ENCODE results near the gene TEDC1. TPM values are rescaled to one million over a fixed set of nuclear protein-coding genes. Genes with fewer than 3 reads are reported as not detected.

Gene TEDC1
- total RNA-seq, 2 experiments from 2014 or later = 43.3 to 47.6 TPM

- ATAC-seq (ENCODE audit: low read depth) (no peak), DNase-seq (no peak)
- H3K36me3 Mint-ChIP-seq = peaks cover 4% of the 10 kb centered on the region
- H3K4me1 Mint-ChIP-seq = no peaks in the 10 kb centered on the region
- H3K9me3 Mint-ChIP-seq = no peaks in the 10 kb centered on the region
- POLR2A ChIA-PET = no interaction called here
- H3K27me3 Mint-ChIP-seq = no peaks in the 10 kb centered on the region
- no peak overlapping the region for H3K4me3 Mint-ChIP-seq
- no peak overlapping the region for H3K27ac Mint-ChIP-seq
Measured at GRCh38 chr14:105450864-105451720, 40.0 kb upstream of the TEDC1 start.

DNA sequence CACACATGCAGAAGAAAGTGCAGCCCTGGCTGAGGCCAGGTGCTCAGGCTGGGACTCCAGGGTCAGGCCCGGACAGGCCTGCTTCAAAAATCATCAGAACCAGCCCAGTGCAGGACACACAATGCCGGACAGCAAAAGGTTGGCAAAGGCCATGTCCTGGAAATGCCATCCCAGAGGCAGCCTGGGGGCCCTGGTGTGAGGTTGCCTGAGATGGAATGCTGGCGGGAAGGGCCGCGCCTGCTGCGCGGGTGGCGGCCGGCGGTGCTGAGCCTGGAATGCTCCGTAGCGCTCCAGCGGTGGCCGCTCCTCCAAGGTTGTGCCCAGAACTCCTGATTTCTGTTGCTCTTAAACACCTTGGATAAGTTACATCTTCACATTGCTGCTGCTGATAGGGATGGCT lies 38.1 kb upstream of the TEDC1 start:
- peaks cover 4% of the 10 kb centered on the region for H3K36me3 Mint-ChIP-seq
- ATAC-seq (ENCODE audit: low read depth) = no peak
- H3K9me3 Mint-ChIP-seq = no peaks in the 10 kb centered on the region
- H3K27me3 Mint-ChIP-seq = no peaks in the 10 kb centered on the region
- no peaks in the 10 kb centered on the region for H3K4me1 Mint-ChIP-seq
- no peak overlapping the region for H3K4me3 Mint-ChIP-seq
- no peak overlapping the region for H3K27ac Mint-ChIP-seq
- no peak for DNase-seq
- POLR2A ChIA-PET = interaction anchor here (1.7 kb wide), 1 partner anchor 37 kb away, joined by 4 read pairs; no protein-coding TSS in a partner anchor

- no peaks in the 10 kb centered on the region for H3K4me1 Mint-ChIP-seq
- H3K27ac Mint-ChIP-seq = no peak overlapping the region
- DNase-seq (no peak), ATAC-seq (ENCODE audit: low read depth) (no peak)
- no peaks in the 10 kb centered on the region for H3K27me3 Mint-ChIP-seq
- H3K4me3 Mint-ChIP-seq = no peak overlapping the region
- no peaks in the 10 kb centered on the region for H3K9me3 Mint-ChIP-seq
- POLR2A ChIA-PET = interaction anchor here (1.7 kb wide), 1 partner anchor 36 kb away, joined by 4 read pairs; no protein-coding TSS in a partner anchor
- peaks cover 4% of the 10 kb centered on the region for H3K36me3 Mint-ChIP-seq
Measured at GRCh38 chr14:105453847-105454246, 37.2 kb upstream of the TEDC1 start.

- Mint-ChIP-seq H3K36me3 (peaks cover 4% of the 10 kb centered on the region), H3K27ac (no peak overlapping the region), H3K4me3 (no peak overlapping the region), H3K9me3 (no peaks in the 10 kb centered on the region), H3K27me3 (no peaks in the 10 kb centered on the region), H3K4me1 (no peaks in the 10 kb centered on the region)
- ATAC-seq (ENCODE audit: low read depth) = no peak
- DNase-seq = no peak
- POLR2A ChIA-PET = no interaction called here
Measured at GRCh38 chr14:105455086-105455640, 35.9 kb upstream of the TEDC1 start.

DNA sequence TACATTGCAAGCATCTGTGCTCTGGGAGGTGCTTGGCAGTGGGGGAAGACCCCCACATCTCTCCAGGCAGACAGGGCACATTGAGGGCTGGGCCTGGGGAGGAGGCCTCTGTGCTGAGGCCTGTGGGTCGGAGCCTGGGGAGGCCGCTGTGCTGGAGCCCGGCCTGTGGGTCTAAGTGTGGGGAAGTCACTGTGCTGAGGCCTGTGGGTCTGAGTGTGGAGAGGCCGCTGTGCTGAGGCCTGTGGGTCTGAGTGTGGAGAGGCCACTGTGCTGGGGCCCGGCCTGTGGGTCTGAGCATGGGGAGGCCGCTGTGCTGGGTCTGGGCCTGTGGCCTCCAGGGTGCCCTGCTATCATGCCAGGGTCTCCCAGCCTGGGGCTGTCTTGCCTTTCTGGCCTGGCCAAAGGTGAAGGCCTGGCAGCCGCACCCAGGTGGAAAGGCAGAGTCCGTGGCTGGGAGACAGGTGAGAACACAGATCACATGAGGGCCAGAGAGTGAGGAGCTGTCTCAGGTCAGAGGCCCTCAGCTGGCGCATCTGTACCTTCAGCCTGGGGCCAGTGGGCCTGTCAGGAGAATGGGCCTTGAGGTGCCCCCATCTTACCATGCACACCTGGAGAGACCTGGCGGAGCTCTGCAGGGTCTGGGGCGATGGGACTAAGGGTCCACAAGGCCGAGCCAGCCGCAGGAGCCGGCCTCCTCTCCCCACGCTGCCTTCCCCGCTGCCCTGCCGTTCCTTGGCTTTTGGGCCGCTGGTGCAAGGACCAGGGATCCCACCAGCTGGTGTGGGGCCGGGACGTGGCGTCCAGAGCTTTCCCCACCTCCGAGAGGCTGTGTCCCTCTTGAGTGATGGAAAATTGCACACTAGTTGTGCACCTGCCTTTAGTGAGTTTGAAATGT lies 35.0 kb upstream of the TEDC1 start:
- POLR2A ChIA-PET = no interaction called here
- H3K27me3 Mint-ChIP-seq = no peaks in the 10 kb centered on the region
- no peaks in the 10 kb centered on the region for H3K4me1 Mint-ChIP-seq
- ATAC-seq (ENCODE audit: low read depth) (no peak), DNase-seq (no peak)
- peaks cover 4% of the 10 kb centered on the region for H3K36me3 Mint-ChIP-seq
- no peaks in the 10 kb centered on the region for H3K9me3 Mint-ChIP-seq
- no peak overlapping the region for H3K4me3 Mint-ChIP-seq
- H3K27ac Mint-ChIP-seq = no peak overlapping the region

DNA sequence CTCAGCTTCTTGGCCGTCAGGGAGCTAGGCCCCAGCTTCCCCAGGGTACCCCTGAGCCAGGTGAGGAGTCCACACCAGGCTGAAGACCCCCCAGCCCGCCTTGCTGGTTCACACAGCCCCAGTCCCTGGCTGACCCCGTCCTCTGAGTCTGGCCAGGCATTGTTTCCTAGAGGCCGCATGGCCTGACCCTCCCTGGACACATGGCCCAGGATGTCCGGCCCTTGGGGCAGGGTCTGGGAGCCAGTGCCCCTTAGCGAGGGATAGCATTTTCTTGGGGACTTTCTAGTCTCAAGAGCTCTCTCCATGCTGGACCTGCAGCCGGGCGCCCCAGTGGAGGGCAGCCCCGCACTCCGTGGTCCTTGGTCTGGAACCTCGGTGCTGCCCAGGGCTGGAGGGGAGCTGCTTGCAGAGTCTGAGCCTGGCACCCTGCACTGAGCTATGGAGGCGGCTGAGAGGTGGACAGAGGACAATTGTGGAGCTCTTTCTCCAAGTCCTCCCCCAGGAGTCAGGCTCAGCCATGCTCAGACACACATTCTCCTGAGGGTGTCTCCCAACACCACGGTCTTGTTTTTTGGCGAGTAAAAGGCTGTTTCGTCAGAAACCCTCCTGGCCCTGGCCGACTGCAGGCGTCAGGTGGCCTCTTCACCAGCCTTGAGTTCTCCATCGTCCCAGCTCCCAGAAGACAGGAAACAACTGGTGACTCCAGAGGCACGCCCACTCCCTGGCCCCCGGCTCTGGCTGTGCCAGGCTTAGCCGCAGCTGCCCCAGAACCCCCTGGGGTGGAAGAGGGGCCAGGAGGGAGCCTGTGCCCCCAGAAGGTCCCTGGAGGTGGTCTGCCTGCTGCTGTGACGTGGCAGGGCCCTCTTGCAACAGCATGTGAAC lies 34.1 kb upstream of the TEDC1 start:
- DNase-seq (no peak), ATAC-seq (ENCODE audit: low read depth) (no peak)
- peaks cover 4% of the 10 kb centered on the region for H3K36me3 Mint-ChIP-seq
- no peaks in the 10 kb centered on the region for H3K27me3 Mint-ChIP-seq
- H3K4me3 Mint-ChIP-seq = no peak overlapping the region
- H3K9me3 Mint-ChIP-seq = no peaks in the 10 kb centered on the region
- no peaks in the 10 kb centered on the region for H3K4me1 Mint-ChIP-seq
- no peak overlapping the region for H3K27ac Mint-ChIP-seq
- POLR2A ChIA-PET = interaction anchor here (1.2 kb wide), 1 partner anchor 24 kb away, joined by 3 read pairs; no protein-coding TSS in a partner anchor

DNA sequence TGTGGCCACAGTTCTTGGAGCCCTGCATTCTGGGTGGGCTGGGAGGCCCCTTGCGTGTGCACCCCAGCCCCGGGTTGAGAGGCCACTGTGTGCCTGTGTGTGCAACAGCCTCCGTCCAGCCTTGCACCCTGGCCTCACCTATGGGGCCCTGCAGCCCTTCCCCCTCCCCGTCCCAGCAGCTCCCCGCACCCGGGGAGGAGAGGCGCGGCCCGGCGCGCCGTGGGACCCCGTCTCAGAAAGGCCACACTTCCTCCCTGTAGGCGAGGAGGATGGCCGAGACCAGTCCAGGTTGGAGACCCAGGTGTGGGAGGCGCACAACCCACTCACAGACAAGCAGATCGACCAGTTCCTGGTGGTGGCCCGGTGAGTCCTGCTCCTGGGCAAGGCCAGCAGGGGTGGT lies 33.0 kb upstream of the TEDC1 start:
- Mint-ChIP-seq H3K27ac (no peak overlapping the region), H3K36me3 (peaks cover 4% of the 10 kb centered on the region), H3K27me3 (no peaks in the 10 kb centered on the region), H3K4me3 (no peak overlapping the region), H3K4me1 (no peaks in the 10 kb centered on the region), H3K9me3 (no peaks in the 10 kb centered on the region)
- DNase-seq (no peak), ATAC-seq (ENCODE audit: low read depth) (no peak)
- POLR2A ChIA-PET = interaction anchor here (1.2 kb wide), 1 partner anchor 23 kb away, joined by 3 read pairs; no protein-coding TSS in a partner anchor

- POLR2A ChIA-PET = no interaction called here
- ATAC-seq (ENCODE audit: low read depth) = no peak
- Mint-ChIP-seq H3K36me3 (peaks cover 5% of the 10 kb centered on the region), H3K4me1 (no peaks in the 10 kb centered on the region), H3K9me3 (no peaks in the 10 kb centered on the region), H3K4me3 (no peak overlapping the region), H3K27me3 (no peaks in the 10 kb centered on the region), H3K27ac (no peak overlapping the region)
- DNase-seq = no peak
Measured at GRCh38 chr14:105458571-105458970, 32.5 kb upstream of the TEDC1 start.

DNA sequence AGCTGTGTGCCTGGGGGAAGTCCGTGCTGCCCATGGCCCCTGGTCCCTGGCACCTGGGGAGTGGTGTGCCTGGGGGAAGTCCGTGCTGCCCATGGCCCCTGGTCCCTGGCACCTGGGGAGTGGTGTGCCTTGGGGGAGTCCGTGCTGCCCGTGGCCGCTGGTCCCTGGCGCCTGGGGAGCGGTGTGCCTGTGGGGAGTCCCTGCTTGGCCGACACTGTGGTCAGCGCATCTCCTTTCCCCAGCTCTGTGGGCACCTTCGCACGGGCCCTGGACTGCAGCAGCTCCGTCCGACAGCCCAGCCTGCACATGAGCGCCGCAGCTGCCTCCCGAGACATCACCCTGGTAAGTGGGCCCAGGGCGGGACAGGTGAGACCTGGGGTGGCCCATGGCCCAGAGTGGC lies 30.9 kb upstream of the TEDC1 start:
- no peak overlapping the region for H3K4me3 Mint-ChIP-seq
- no peak for DNase-seq
- no peak for ATAC-seq (ENCODE audit: low read depth)
- POLR2A ChIA-PET = no interaction called here
- peaks cover 5% of the 10 kb centered on the region for H3K36me3 Mint-ChIP-seq
- H3K27me3 Mint-ChIP-seq = no peaks in the 10 kb centered on the region
- no peaks in the 10 kb centered on the region for H3K9me3 Mint-ChIP-seq
- no peak overlapping the region for H3K27ac Mint-ChIP-seq
- H3K4me1 Mint-ChIP-seq = no peaks in the 10 kb centered on the region

DNA sequence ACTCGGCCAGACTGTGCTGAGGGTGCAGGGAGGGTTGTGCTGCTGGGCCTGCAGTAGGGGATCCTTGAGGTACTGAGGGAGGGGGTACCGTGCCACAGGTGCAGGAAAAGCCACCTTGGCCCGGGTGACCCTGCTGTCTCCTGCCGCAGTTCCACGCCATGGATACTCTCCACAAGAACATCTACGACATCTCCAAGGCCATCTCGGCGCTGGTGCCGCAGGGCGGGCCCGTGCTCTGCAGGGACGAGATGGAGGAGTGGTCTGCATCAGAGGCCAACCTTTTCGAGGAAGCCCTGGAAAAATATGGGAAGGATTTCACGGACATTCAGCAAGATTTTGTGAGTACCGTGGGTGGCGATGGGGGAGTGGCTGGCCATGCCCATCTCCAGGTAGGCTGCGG lies 30.4 kb upstream of the TEDC1 start:
- no peaks in the 10 kb centered on the region for H3K27me3 Mint-ChIP-seq
- DNase-seq (no peak), ATAC-seq (ENCODE audit: low read depth) (no peak)
- no peaks in the 10 kb centered on the region for H3K9me3 Mint-ChIP-seq
- H3K27ac Mint-ChIP-seq = no peak overlapping the region
- H3K36me3 Mint-ChIP-seq = peaks cover 2% of the 10 kb centered on the region
- H3K4me3 Mint-ChIP-seq = no peak overlapping the region
- POLR2A ChIA-PET = no interaction called here
- no peaks in the 10 kb centered on the region for H3K4me1 Mint-ChIP-seq

DNA sequence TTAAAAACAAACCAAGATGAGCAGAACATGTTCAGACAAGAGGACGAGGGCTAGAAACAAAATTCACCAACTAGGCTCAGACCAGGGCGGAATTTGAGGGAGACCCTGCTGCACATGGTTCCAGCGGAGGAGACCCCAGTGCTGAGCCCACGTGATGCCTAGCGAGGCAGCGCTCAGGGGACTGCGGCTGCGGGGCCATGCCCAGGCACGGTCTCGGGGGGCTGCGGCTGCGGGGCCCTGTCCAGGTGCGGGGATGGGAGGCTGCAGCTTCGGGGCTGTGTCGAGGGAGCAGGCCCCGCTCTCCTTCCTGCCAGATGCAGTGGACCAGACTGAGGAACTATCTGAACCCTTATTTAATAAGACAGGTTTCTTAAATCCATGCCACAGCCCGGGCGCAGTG lies 29.1 kb upstream of the TEDC1 start:
- Mint-ChIP-seq H3K27me3 (no peaks in the 10 kb centered on the region), H3K4me1 (no peaks in the 10 kb centered on the region), H3K36me3 (peaks cover 2% of the 10 kb centered on the region), H3K27ac (no peak overlapping the region), H3K4me3 (no peak overlapping the region), H3K9me3 (no peaks in the 10 kb centered on the region)
- no peak for DNase-seq
- POLR2A ChIA-PET = no interaction called here
- ATAC-seq (ENCODE audit: low read depth) = no peak

DNA sequence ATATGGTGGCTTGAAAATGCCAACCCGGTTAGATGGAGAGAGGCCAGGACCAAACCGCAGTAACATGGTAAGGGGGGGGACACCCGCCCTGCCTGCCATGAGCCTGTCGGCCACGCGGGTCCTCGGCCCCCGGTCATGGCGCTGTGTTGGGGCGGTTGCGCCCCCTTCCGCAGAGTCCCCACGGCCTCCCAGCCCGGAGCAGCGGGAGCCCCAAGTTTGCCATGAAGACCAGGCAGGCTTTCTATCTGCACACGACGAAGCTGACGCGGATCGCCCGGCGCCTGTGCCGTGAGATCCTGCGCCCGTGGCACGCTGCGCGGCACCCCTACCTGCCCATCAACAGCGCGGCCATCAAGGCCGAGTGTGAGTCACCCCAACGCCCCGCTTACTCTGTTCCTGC lies 26.5 kb upstream of the TEDC1 start:
- no peak for DNase-seq
- H3K27ac Mint-ChIP-seq = no peak overlapping the region
- ATAC-seq (ENCODE audit: low read depth) = no peak
- POLR2A ChIA-PET = no interaction called here
- H3K9me3 Mint-ChIP-seq = no peaks in the 10 kb centered on the region
- H3K36me3 Mint-ChIP-seq = peaks cover 2% of the 10 kb centered on the region
- no peak overlapping the region for H3K4me3 Mint-ChIP-seq
- no peaks in the 10 kb centered on the region for H3K4me1 Mint-ChIP-seq
- no peaks in the 10 kb centered on the region for H3K27me3 Mint-ChIP-seq

All from activated naive CD8-positive, alpha-beta T cell treated with anti-CD3 and anti-CD28 coated beads, Interleukin-2, amount 10 ng/mL, durations not matched to agents 7 days and 5 days (primary cell).